A549 (cell line): Measurements from ENCODE around the gene GRID2IP.

Source experiments
- POLR2A ChIP-seq: IDR thresholded peaks from 2 replicates; pipeline ENCODE4 v1.6.1; 2012; ENCODE audit warnings: mild to moderate bottlenecking, low read length
- TF ChIP-seq, protein P1 (sequence below): fragments of >200 bp; sonication (Bioruptor Twin); formaldehyde crosslinking; IDR thresholded peaks from 3 replicates; pipeline ENCODE4 v1.5.1; 2016
- TF ChIP-seq, protein P2 (sequence below): fragments of 200-600 bp; sonication (generic); IDR thresholded peaks from 2 replicates; pipeline ENCODE4 v1.6.1; 2016; ENCODE audit warnings: antibody characterized with exemption, mild to moderate bottlenecking, moderate library complexity
- TF ChIP-seq, protein P3 (sequence below): fragments of 450-650 bp; IDR thresholded peaks from 2 replicates; pipeline ENCODE4 v1.6.1; 2014; ENCODE audit warnings: antibody characterized with exemption

DNA sequence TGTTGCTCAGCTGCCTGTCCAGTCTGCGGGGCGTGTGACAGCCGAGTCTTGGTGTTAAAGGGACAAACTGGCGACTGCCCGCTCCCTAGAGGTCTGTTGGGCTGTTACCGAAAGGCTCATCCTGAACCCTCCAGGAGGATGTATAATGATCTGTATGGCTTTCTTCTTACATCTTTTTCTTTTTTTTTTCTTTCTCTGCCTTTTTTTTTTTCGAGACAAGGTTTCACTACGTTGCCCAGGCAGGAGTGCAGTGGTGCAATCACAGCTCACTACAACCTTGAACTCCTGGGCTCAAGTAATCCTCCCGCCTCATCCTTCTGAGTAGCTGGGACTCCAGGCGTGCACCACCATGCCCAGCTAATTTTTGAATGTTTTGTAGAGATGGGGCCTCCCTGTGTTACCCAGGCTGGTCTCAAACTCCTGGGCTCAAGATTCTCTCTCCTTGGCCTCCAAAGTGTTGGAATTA is 39.4 kb upstream of the GRID2IP start:
- TF ChIP-seq, protein P1, sequence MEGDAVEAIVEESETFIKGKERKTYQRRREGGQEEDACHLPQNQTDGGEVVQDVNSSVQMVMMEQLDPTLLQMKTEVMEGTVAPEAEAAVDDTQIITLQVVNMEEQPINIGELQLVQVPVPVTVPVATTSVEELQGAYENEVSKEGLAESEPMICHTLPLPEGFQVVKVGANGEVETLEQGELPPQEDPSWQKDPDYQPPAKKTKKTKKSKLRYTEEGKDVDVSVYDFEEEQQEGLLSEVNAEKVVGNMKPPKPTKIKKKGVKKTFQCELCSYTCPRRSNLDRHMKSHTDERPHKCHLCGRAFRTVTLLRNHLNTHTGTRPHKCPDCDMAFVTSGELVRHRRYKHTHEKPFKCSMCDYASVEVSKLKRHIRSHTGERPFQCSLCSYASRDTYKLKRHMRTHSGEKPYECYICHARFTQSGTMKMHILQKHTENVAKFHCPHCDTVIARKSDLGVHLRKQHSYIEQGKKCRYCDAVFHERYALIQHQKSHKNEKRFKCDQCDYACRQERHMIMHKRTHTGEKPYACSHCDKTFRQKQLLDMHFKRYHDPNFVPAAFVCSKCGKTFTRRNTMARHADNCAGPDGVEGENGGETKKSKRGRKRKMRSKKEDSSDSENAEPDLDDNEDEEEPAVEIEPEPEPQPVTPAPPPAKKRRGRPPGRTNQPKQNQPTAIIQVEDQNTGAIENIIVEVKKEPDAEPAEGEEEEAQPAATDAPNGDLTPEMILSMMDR, result no peak
- TF ChIP-seq POLR2A, result no peak
- TF ChIP-seq, protein P2, sequence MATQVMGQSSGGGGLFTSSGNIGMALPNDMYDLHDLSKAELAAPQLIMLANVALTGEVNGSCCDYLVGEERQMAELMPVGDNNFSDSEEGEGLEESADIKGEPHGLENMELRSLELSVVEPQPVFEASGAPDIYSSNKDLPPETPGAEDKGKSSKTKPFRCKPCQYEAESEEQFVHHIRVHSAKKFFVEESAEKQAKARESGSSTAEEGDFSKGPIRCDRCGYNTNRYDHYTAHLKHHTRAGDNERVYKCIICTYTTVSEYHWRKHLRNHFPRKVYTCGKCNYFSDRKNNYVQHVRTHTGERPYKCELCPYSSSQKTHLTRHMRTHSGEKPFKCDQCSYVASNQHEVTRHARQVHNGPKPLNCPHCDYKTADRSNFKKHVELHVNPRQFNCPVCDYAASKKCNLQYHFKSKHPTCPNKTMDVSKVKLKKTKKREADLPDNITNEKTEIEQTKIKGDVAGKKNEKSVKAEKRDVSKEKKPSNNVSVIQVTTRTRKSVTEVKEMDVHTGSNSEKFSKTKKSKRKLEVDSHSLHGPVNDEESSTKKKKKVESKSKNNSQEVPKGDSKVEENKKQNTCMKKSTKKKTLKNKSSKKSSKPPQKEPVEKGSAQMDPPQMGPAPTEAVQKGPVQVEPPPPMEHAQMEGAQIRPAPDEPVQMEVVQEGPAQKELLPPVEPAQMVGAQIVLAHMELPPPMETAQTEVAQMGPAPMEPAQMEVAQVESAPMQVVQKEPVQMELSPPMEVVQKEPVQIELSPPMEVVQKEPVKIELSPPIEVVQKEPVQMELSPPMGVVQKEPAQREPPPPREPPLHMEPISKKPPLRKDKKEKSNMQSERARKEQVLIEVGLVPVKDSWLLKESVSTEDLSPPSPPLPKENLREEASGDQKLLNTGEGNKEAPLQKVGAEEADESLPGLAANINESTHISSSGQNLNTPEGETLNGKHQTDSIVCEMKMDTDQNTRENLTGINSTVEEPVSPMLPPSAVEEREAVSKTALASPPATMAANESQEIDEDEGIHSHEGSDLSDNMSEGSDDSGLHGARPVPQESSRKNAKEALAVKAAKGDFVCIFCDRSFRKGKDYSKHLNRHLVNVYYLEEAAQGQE, result no peak
- TF ChIP-seq, protein P3, sequence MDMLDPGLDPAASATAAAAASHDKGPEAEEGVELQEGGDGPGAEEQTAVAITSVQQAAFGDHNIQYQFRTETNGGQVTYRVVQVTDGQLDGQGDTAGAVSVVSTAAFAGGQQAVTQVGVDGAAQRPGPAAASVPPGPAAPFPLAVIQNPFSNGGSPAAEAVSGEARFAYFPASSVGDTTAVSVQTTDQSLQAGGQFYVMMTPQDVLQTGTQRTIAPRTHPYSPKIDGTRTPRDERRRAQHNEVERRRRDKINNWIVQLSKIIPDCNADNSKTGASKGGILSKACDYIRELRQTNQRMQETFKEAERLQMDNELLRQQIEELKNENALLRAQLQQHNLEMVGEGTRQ, result no peak
